ENCODE measurements around the gene GGT6.

The GGT6 gene

DNA sequence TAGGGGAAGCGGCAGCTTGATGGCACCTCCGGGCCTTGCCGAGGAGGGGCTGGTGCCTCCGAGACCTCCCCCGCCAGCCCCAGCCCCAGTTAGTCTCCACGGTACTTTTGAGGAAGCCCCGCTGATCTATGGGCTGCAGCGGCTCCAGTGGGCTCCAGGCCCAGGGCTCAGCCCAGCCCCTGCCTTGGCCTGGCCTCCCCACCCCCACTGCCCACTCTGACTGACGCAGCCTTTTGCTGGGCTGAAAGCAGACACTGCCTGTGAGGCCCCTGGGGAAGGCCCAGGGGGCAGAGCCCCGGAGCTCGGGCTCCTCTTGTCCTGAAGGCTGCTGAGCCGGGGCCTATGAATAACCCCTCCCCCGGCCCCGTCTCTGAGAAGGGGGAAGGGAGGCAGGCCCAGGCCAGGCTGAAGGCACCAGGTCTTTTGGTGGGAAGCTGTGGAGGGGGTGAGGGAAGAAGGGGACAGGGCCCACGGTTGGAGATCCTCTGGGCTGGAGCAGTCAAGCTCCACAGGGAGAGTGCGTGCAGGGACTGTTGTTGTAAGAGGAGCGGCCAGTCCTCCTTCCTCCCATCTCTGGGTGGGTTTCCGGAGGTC, 16.4 kb upstream of the GGT6 start:
- Histone ChIP-seq H3K27me3 (ENCODE audit: insufficient read depth, low read length, poor library complexity, severe bottlenecking) (no peaks in the 10 kb centered on the region), H3K4me3 (ENCODE audit: low read length, poor library complexity, severe bottlenecking) (no peak overlapping the region)

GRCh38 chr17:4576161-4576558, 15.8 kb upstream of the GGT6 start:
- H3F3A ChIP-seq (ENCODE audit: low read depth) = no peaks in the 10 kb centered on the region
- H4K20me1 ChIP-seq (ENCODE audit: insufficient read depth, low read length, poor library complexity, severe bottlenecking) = no peaks in the 10 kb centered on the region
- H3K27me3 ChIP-seq (ENCODE audit: insufficient read depth, low read length, poor library complexity, severe bottlenecking) = no peaks in the 10 kb centered on the region
- H3K4me1 ChIP-seq (ENCODE audit: insufficient read depth, low read length, poor library complexity, severe bottlenecking) = no peaks in the 10 kb centered on the region
- H3K4me2 ChIP-seq (ENCODE audit: low read depth, low read length, poor library complexity, severe bottlenecking) = no peak overlapping the region
- no peaks in the 10 kb centered on the region for H3K79me2 ChIP-seq (ENCODE audit: insufficient read depth, low read length)
- TF ChIP-seq EZH2phosphoT487 (IDR thresholded peaks at IDR 0.05; ENCODE audit: borderline replicate concordance) = no peak
- TF ChIP-seq, protein P1, sequence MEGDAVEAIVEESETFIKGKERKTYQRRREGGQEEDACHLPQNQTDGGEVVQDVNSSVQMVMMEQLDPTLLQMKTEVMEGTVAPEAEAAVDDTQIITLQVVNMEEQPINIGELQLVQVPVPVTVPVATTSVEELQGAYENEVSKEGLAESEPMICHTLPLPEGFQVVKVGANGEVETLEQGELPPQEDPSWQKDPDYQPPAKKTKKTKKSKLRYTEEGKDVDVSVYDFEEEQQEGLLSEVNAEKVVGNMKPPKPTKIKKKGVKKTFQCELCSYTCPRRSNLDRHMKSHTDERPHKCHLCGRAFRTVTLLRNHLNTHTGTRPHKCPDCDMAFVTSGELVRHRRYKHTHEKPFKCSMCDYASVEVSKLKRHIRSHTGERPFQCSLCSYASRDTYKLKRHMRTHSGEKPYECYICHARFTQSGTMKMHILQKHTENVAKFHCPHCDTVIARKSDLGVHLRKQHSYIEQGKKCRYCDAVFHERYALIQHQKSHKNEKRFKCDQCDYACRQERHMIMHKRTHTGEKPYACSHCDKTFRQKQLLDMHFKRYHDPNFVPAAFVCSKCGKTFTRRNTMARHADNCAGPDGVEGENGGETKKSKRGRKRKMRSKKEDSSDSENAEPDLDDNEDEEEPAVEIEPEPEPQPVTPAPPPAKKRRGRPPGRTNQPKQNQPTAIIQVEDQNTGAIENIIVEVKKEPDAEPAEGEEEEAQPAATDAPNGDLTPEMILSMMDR (conservative IDR thresholded peaks at IDR 0.05; ENCODE audit: low read length) = no peak
- no peak overlapping the region for H3K4me3 ChIP-seq (ENCODE audit: low read length, poor library complexity, severe bottlenecking)
- no peaks in the 10 kb centered on the region for H3K9me3 ChIP-seq (ENCODE audit: insufficient read depth, low read depth, low read length)
- H2AFZ ChIP-seq (ENCODE audit: low read length) = no peak overlapping the region
- H3K36me3 ChIP-seq (ENCODE audit: insufficient read depth, low read length) = no peaks in the 10 kb centered on the region
- H3K9me2 ChIP-seq (replicated peaks; ENCODE audit: low read depth, low read length) = no peaks in the 10 kb centered on the region
- H3K9ac ChIP-seq (ENCODE audit: low read depth, low read length, poor library complexity, severe bottlenecking) = no peak overlapping the region

More for the DNA sequence above, 16.4 kb upstream of the GGT6 start:
- no peaks in the 10 kb centered on the region for H3K9me2 ChIP-seq (replicated peaks; ENCODE audit: low read depth, low read length)
- H2AFZ ChIP-seq (ENCODE audit: low read length) = no peak overlapping the region
- TF ChIP-seq, protein P1 (conservative IDR thresholded peaks at IDR 0.05; ENCODE audit: low read length) = no peak
- TF ChIP-seq EZH2phosphoT487 (IDR thresholded peaks at IDR 0.05; ENCODE audit: borderline replicate concordance) = no peak
- H3K36me3 ChIP-seq (ENCODE audit: insufficient read depth, low read length) = no peaks in the 10 kb centered on the region
- no peak overlapping the region for H3K9ac ChIP-seq (ENCODE audit: low read depth, low read length, poor library complexity, severe bottlenecking)
- H4K20me1 ChIP-seq (ENCODE audit: insufficient read depth, low read length, poor library complexity, severe bottlenecking) = no peaks in the 10 kb centered on the region
- no peaks in the 10 kb centered on the region for H3K79me2 ChIP-seq (ENCODE audit: insufficient read depth, low read length)
- H3K9me3 ChIP-seq (ENCODE audit: insufficient read depth, low read depth, low read length) = no peaks in the 10 kb centered on the region
- no peaks in the 10 kb centered on the region for H3F3A ChIP-seq (ENCODE audit: low read depth)
- H3K4me1 ChIP-seq (ENCODE audit: insufficient read depth, low read length, poor library complexity, severe bottlenecking) = no peaks in the 10 kb centered on the region
- no peak overlapping the region for H3K4me2 ChIP-seq (ENCODE audit: low read depth, low read length, poor library complexity, severe bottlenecking)

GRCh38 chr17:4574448-4575045, 14.2 kb upstream of the GGT6 start:
- TF ChIP-seq, protein P1 (conservative IDR thresholded peaks at IDR 0.05; ENCODE audit: low read length) = no peak
- TF ChIP-seq EZH2phosphoT487 (IDR thresholded peaks at IDR 0.05; ENCODE audit: borderline replicate concordance) = no peak
- H4K20me1 ChIP-seq (ENCODE audit: insufficient read depth, low read length, poor library complexity, severe bottlenecking) = no peaks in the 10 kb centered on the region
- no peaks in the 10 kb centered on the region for H3K79me2 ChIP-seq (ENCODE audit: insufficient read depth, low read length)
- no peaks in the 10 kb centered on the region for H3K27me3 ChIP-seq (ENCODE audit: insufficient read depth, low read length, poor library complexity, severe bottlenecking)
- H3K9me3 ChIP-seq (ENCODE audit: insufficient read depth, low read depth, low read length) = no peaks in the 10 kb centered on the region
- no peak overlapping the region for H3K4me2 ChIP-seq (ENCODE audit: low read depth, low read length, poor library complexity, severe bottlenecking)
- H2AFZ ChIP-seq (ENCODE audit: low read length) = no peak overlapping the region
- H3K36me3 ChIP-seq (ENCODE audit: insufficient read depth, low read length) = no peaks in the 10 kb centered on the region
- no peak overlapping the region for H3K4me3 ChIP-seq (ENCODE audit: low read length, poor library complexity, severe bottlenecking)
- H3F3A ChIP-seq (ENCODE audit: low read depth) = no peaks in the 10 kb centered on the region
- H3K4me1 ChIP-seq (ENCODE audit: insufficient read depth, low read length, poor library complexity, severe bottlenecking) = peaks cover 6% of the 10 kb centered on the region
- H3K9ac ChIP-seq (ENCODE audit: low read depth, low read length, poor library complexity, severe bottlenecking) = no peak overlapping the region
- H3K9me2 ChIP-seq (replicated peaks; ENCODE audit: low read depth, low read length) = no peaks in the 10 kb centered on the region
